Keratinocyte (primary cell): ENCODE data around the gene ARFRP1. TPM values are rescaled to one million over a fixed set of nuclear protein-coding genes. Genes with fewer than 3 reads are reported as not detected.
A peak's percentile ranks its signal among the peaks of the same experiment; 100 is the strongest.

ENCODE experiments used
- DNase-seq: peaks from one replicate; pipeline ENCODE4 v3.0.0-alpha.2; 2011; ENCODE audit warnings: low read depth, missing footprints, low spot score
- FAIRE-seq: peaks from 2 replicates; lab custom pipeline; 2011; peaks lifted over from hg19 to GRCh38; lab: Jason Lieb, UNC
- H2AFZ ChIP-seq: 2 replicates; pipeline ENCODE4 v1.6.0; 2012; ENCODE audit warnings: low read length, control low read depth, inconsistent platforms; ENCODE audit not compliant: control insufficient read depth
- H3K27ac ChIP-seq: 2 replicates; pipeline ENCODE4 v1.5.1; 2011; ENCODE audit warnings: low read length; ENCODE audit not compliant: control insufficient read depth, insufficient read depth
- H3K27me3 ChIP-seq: 3 replicates; pipeline ENCODE4 v1.6.0; 2011; ENCODE audit warnings: low read length; ENCODE audit not compliant: control insufficient read depth, insufficient read depth; ENCODE audit errors: extremely low read depth
- H3K36me3 ChIP-seq, 2 experiments: 2 replicates in 1 of 2; 3 replicates in 1 of 2; pipeline ENCODE4 v1.5.1; 2011; ENCODE audit warnings: low read length in 2 of 2, mild to moderate bottlenecking in 1 of 2; ENCODE audit not compliant: control insufficient read depth in 2 of 2, insufficient read depth in 2 of 2; ENCODE audit errors: extremely low read depth in 1 of 2
- H3K4me1 ChIP-seq: 3 replicates; pipeline ENCODE4 v1.5.1; 2011; ENCODE audit warnings: low read length; ENCODE audit not compliant: control insufficient read depth, insufficient read depth; ENCODE audit errors: extremely low read depth
- H3K4me2 ChIP-seq: 3 replicates; pipeline ENCODE4 v1.6.0; 2011; ENCODE audit warnings: low read depth, low read length; ENCODE audit not compliant: control insufficient read depth, insufficient read depth; ENCODE audit errors: extremely low read depth
- H3K4me3 ChIP-seq, 3 experiments: fragments of 200-600 bp in 1 of 3; sonication (generic) in 1 of 3; 2 replicates in 2 of 3; 3 replicates in 1 of 3; pipeline ENCODE4 v1.5.1; 2011 to 2016; ENCODE audit warnings: low read length in 3 of 3, mild to moderate bottlenecking in 3 of 3, control low read depth in 2 of 3, inconsistent platforms in 1 of 3, low read depth in 1 of 3, mixed read lengths in 1 of 3, mixed run types in 1 of 3, moderate library complexity in 1 of 3; ENCODE audit not compliant: control insufficient read depth in 2 of 3, insufficient read depth in 2 of 3; ENCODE audit errors: extremely low read depth in 1 of 3
- H3K79me2 ChIP-seq: 2 replicates; pipeline ENCODE4 v1.6.0; 2012; ENCODE audit warnings: low read length; ENCODE audit not compliant: control insufficient read depth, insufficient read depth
- H3K9ac ChIP-seq: 3 replicates; pipeline ENCODE4 v1.6.0; 2011; ENCODE audit warnings: low read length; ENCODE audit not compliant: control insufficient read depth, insufficient read depth; ENCODE audit errors: extremely low read depth
- H3K9me1 ChIP-seq: 3 replicates; pipeline ENCODE4 v1.6.0; 2011; ENCODE audit warnings: low read length; ENCODE audit not compliant: control insufficient read depth, insufficient read depth; ENCODE audit errors: extremely low read depth
- H3K9me3 ChIP-seq: 2 replicates; pipeline ENCODE4 v1.5.1; 2012; ENCODE audit warnings: low read depth, low read length; ENCODE audit not compliant: control insufficient read depth
- H4K20me1 ChIP-seq: 3 replicates; pipeline ENCODE4 v1.6.0; 2011; ENCODE audit warnings: low read length; ENCODE audit not compliant: control insufficient read depth, insufficient read depth; ENCODE audit errors: extremely low read depth
- CTCF ChIP-seq, 3 experiments: IDR thresholded peaks in 1 of 3; conservative IDR thresholded peaks in 1 of 3; optimal IDR thresholded peaks in 1 of 3; 2 replicates in 2 of 3; 3 replicates in 1 of 3; pipeline versions ENCODE3 to v1.5.1; 2011; ENCODE audit warnings: low read length in 3 of 3, mild to moderate bottlenecking in 3 of 3, moderate library complexity in 2 of 3, control low read depth in 1 of 3, inconsistent platforms in 1 of 3; ENCODE audit not compliant: insufficient read depth in 2 of 3; ENCODE audit errors: extremely low read depth in 1 of 3
- EZH2 ChIP-seq: IDR thresholded peaks from one replicate; pipeline ENCODE4 v1.6.1; 2012; ENCODE audit warnings: inconsistent platforms, mild to moderate bottlenecking, low read length, moderate library complexity
- dilution Hi-C: fragments of 300-500 bp; cut with MboI; formaldehyde crosslinking; loops from one replicate; pipeline ENCODE4 v1.7.0; 2020; ENCODE audit warnings: low sequenced_read_pairs; ENCODE audit not compliant: extremely low pct_ligation_motif_present
- polyA minus RNA-seq, 3 experiments: library from RNA; depleted of rRNA, polyadenylated mRNA; stranded (reverse); fragments of >200 nt; gene quantifications; 1 replicate in 1 of 3; 2 replicates in 1 of 3; 3 replicates in 1 of 3; pipeline ENCODE4 v1.2.3, GENCODE V29; 2011
- polyA plus RNA-seq, 5 experiments: library from polyadenylated mRNA; depleted of rRNA in 3 of 5; stranded (reverse) in 3 of 5; stranded (forward) in 1 of 5; unstranded in 1 of 5; fragments of >200 nt; gene quantifications; 1 replicate in 1 of 5; 2 replicates in 3 of 5; 3 replicates in 1 of 5; pipeline versions ENCODE4 v1.2.1 to v1.2.3, GENCODE V29; 2011 to 2012; ENCODE audit warnings: missing spikeins in 2 of 5, low read depth in 1 of 5, low replicate concordance in 1 of 5

ARFRP1 gene
- polyA plus RNA-seq (29.7 to 37.4 TPM (median 30.4 TPM) in 3 replicates), polyA minus RNA-seq (12.5 to 46.9 TPM (median 15.5 TPM) in 3 replicates)
- polyA plus RNA-seq (2011; ENCODE audit: low read depth): 20.9 TPM
- polyA plus RNA-seq (2011; cell fraction: cytosol; rRNA removed): 15.8 and 25.3 TPM in 2 replicates
- 46.0 and 47.3 TPM in 2 replicates for polyA plus RNA-seq (2011; cell fraction: nucleus; rRNA removed)
- 18.3 and 33.6 TPM in 2 replicates for polyA plus RNA-seq (2012; ENCODE audit: low replicate concordance)
- polyA minus RNA-seq (2011; cell fraction: cytosol; rRNA and poly(A)+ RNA removed): 21.1 TPM
- 14.7 and 14.8 TPM in 2 replicates for polyA minus RNA-seq (2011; cell fraction: nucleus; rRNA and poly(A)+ RNA removed)

- dilution Hi-C loops: no loop called here
- H3K27ac ChIP-seq: peak within 1 kb of the TSS; percentile 54
- peaks cover 69% of the 10 kb centered on the region for H3K79me2 ChIP-seq
- no peak for FAIRE-seq
- H3K4me1 ChIP-seq: peaks cover 21% of the 10 kb centered on the region
- H3K36me3 ChIP-seq: peaks cover 25 to 32% of the 10 kb centered on the region in 2 experiments
- H3K27me3 ChIP-seq: no peaks in the 10 kb centered on the region
- H3K4me2 ChIP-seq: peak within 1 kb of the TSS; percentile 80
- H3K9me3 ChIP-seq: no peaks in the 10 kb centered on the region
- no peak for TF ChIP-seq EZH2
- no peak for TF ChIP-seq CTCF (optimal IDR thresholded peaks at IDR 0.05 in 1 of 3, IDR thresholded peaks at IDR 0.05 in 1 of 3, conservative IDR thresholded peaks at IDR 0.05 in 1 of 3; ENCODE audit: extremely low read depth in 1 of 3, insufficient read depth in 2 of 3, low read length in 3 of 3)
- H3K4me3 ChIP-seq: peak within 1 kb of the TSS; percentile 77 to 81 (median 79)
- H2AFZ ChIP-seq: peak within 1 kb of the TSS; percentile 49
- peaks cover 4% of the 10 kb centered on the region for H4K20me1 ChIP-seq
- H3K9ac ChIP-seq: peak within 1 kb of the TSS; percentile 85
- H3K9me1 ChIP-seq: no peaks in the 10 kb centered on the region
- DNase-seq: no peak
Observed at GRCh38 chr20:63707558-63708300, at the start of gene ARFRP1, which contains the start of gene ZGPAT. TSS of gene ARFRP1 (minus strand) at chr20:63707976. CDS start at chr20:63707091, 885 bp downstream. TSS of gene ZGPAT (plus strand) at chr20:63708039. CDS start at chr20:63708581, 542 bp downstream.

- Histone ChIP-seq H3K36me3 (no peaks in the 10 kb centered on the region), H3K9ac (no peak overlapping the region), H3K27me3 (peaks cover 3% of the 10 kb centered on the region), H3K27ac (no peak overlapping the region), H3K4me3 (no peak overlapping the region), H4K20me1 (no peaks in the 10 kb centered on the region), H2AFZ (no peak overlapping the region), H3K9me3 (no peaks in the 10 kb centered on the region), H3K9me1 (no peaks in the 10 kb centered on the region), H3K79me2 (no peaks in the 10 kb centered on the region), H3K4me1 (no peaks in the 10 kb centered on the region), H3K4me2 (no peak overlapping the region)
- FAIRE-seq (no peak), DNase-seq (no peak)
- dilution Hi-C loops: no loop called here
- TF ChIP-seq EZH2 (no peak), CTCF (optimal IDR thresholded peaks at IDR 0.05 in 1 of 3, IDR thresholded peaks at IDR 0.05 in 1 of 3, conservative IDR thresholded peaks at IDR 0.05 in 1 of 3; ENCODE audit: extremely low read depth in 1 of 3, insufficient read depth in 2 of 3, low read length in 3 of 3) (no peak)
Observed at GRCh38 chr20:63756648-63756991, 48.8 kb upstream of the ARFRP1 start.
